Gastroesophageal sphincter (tissue), 4 donors: ENCODE results near the gene CHST13. TPM values are rescaled to one million over a fixed set of nuclear protein-coding genes. Genes with fewer than 3 reads are reported as not detected.

Experiments used
- ATAC-seq: fragments of 150-250 bp; one replicate; pipeline ENCODE4 v1.9.1; 2016; ENCODE audit warnings: mild to moderate bottlenecking, moderate library complexity
- H3K27ac ChIP-seq, 4 donors: fragments of 200-600 bp; sonication (generic) in 3 of 4; 1 replicate in 3 of 4; 2 replicates in 1 of 4; pipeline ENCODE4 v1.5.1; 2016 to 2019
- H3K27me3 ChIP-seq: fragments of 200-600 bp; sonication (generic); one replicate; pipeline ENCODE4 v1.5.1; 2019
- H3K36me3 ChIP-seq, 2 donors: fragments of 200-600 bp; sonication (generic); one replicate each; pipeline ENCODE4 v1.5.1; 2019; ENCODE audit warnings: control low read depth in 1 of 2
- H3K4me1 ChIP-seq, 3 donors: fragments of 200-600 bp; sonication (generic); 1 replicate in 2 of 3; 2 replicates in 1 of 3; pipeline ENCODE4 v1.5.1; 2016 to 2019; ENCODE audit warnings: control low read depth in 2 of 3
- H3K4me3 ChIP-seq, 2 donors: fragments of 200-600 bp; sonication (generic); one replicate each; pipeline ENCODE4 v1.5.1; 2019; ENCODE audit warnings: mild to moderate bottlenecking in 1 of 2, moderate library complexity in 1 of 2
- H3K9me3 ChIP-seq, 3 donors: fragments of 200-600 bp; sonication (generic); one replicate each; pipeline ENCODE4 v1.5.1; 2017 to 2019; ENCODE audit warnings: control low read depth in 2 of 3
- CTCF ChIP-seq, 4 experiments: fragments of 200-600 bp in 2 of 4; fragments of 450-650 bp in 2 of 4; sonication (generic) in 1 of 4; IDR thresholded peaks; one replicate each; pipeline ENCODE4 v1.5.1; 2017 to 2019; ENCODE audit warnings: antibody characterized with exemption in 4 of 4, mild to moderate bottlenecking in 2 of 4, moderate library complexity in 2 of 4
- EP300 ChIP-seq: sonication (generic); formaldehyde crosslinking; IDR thresholded peaks from one replicate; pipeline ENCODE4 v1.6.1; 2017; ENCODE audit warnings: antibody characterized with exemption, mild to moderate bottlenecking
- POLR2A ChIP-seq, 2 donors: fragments of 450-650 bp; IDR thresholded peaks; one replicate each; pipeline ENCODE4 v1.6.1; 2017; ENCODE audit warnings: antibody characterized with exemption in 2 of 2, mild to moderate bottlenecking in 2 of 2, moderate library complexity in 1 of 2
- POLR2AphosphoS5 ChIP-seq: sonication (generic); formaldehyde crosslinking; IDR thresholded peaks from one replicate; pipeline ENCODE4 v1.6.1; 2017; ENCODE audit warnings: antibody characterized with exemption
- WGBS, 2 donors: methylation state at CpG; one replicate each; pipeline ENCODE4 v1.1.5; 2018; ENCODE audit warnings: low coverage in 1 of 2; 5-methylcytosine and 5-hydroxymethylcytosine counted together
- total RNA-seq, 4 donors: library from RNA; depleted of rRNA; stranded (reverse); fragments of >200 nt; gene quantifications; one replicate each; pipeline ENCODE4 v1.1.0, GENCODE V29; 2016

CHST13 gene
- total RNA-seq, 4 donors from 2014 or later = 0.52 to 1.4 (median 0.81) TPM; not detected in 1

DNA sequence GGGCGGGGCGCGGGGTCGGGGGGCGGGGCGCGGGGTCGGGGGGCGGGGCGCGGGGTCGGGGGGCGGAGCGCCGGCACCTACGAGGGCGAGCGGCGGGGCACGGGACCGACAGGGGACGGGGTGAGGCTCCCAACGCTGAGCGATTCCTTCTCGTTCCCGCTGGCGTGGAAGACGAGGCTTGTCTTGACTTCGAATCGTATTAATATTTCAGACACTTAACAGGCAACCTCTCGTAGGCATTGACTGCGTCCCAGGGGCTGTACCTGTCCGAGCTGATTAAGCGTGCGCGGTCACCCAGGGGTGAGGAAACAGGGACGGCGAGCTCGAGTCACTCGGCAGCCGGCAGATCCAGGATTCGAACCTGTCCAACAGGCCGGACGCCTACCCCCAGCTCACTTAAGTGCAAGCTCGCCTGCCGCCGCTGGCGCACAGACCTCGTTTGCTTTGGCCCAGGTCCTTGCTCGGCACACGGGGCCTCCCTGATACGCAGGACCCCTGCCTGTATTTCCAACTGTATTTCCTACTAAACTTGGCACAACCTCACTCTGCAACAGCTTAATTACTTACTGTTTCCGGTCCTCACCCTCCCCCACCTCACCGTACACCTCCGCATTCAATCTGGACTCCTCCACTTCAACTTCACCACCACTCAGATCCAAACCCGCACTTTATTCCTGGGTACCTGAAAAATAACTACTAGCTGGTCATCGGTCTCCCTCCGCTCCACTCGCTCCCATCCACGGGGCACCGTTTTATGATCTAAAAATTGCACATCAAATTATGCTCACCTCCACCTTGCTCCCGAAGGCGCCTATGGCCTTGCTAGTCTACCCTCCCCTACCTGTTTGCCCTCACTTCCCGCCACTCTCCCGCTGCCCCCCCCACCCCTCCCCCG lies 47.5 kb upstream of the CHST13 start:
- ATAC-seq = peak; percentile 53
- peaks cover 13 to 45% (median 30%) of the 10 kb centered on the region in 3 donors for H3K4me1 ChIP-seq
- WGBS, 2 donors = 42 to 44% methylated on average over 13 to 20 of the region's 66 CpGs
- no peaks in the 10 kb centered on the region for H3K27me3 ChIP-seq
- H3K36me3 ChIP-seq = peaks cover 0 to 2% of the 10 kb centered on the region in 2 donors
- TF ChIP-seq POLR2A (IDR thresholded peaks at IDR 0.05) (peak; percentile 2 to 24), CTCF (IDR thresholded peaks at IDR 0.05) (peak in 1 of 4 experiments; percentile 1), EP300 (no peak), POLR2AphosphoS5 (peak; percentile 69)
- peak overlapping the region; percentile 84 to 99 (median 92) for H3K27ac ChIP-seq
- H3K4me3 ChIP-seq = peak overlapping the region; percentile 78 to 85
- no peaks in the 10 kb centered on the region for H3K9me3 ChIP-seq

DNA sequence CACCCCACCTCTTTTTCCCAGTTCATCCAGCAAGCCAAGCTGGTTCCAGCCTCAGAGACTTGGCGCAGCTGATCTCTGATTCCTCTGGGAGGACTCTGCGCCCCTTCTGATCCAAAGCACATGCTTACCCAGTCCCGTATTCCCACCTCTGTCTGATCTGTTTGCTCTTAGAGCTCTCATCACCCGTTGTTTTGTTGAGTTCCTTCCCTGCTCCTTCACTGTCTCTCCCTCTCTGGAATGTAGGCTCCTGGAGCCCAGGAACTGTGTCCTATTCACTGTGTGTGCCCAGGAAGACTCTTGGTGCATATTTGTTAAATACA lies 46.9 kb upstream of the CHST13 start:
- H3K4me1 ChIP-seq = peaks cover 13 to 39% (median 28%) of the 10 kb centered on the region in 3 donors
- ATAC-seq = no peak
- no peak overlapping the region for H3K4me3 ChIP-seq
- H3K9me3 ChIP-seq = no peaks in the 10 kb centered on the region
- no peaks in the 10 kb centered on the region for H3K27me3 ChIP-seq
- H3K27ac ChIP-seq = peak overlapping the region in 2 of 4 donors; percentile 84 to 99
- 31 to 57% methylated on average over 4 of the region's 4 CpGs for WGBS, 2 donors
- no peaks in the 10 kb centered on the region for H3K36me3 ChIP-seq
- TF ChIP-seq POLR2AphosphoS5 = no peak
- no peak for TF ChIP-seq POLR2A (IDR thresholded peaks at IDR 0.05)
- no peak for TF ChIP-seq CTCF (IDR thresholded peaks at IDR 0.05)
- no peak for TF ChIP-seq EP300

GRCh38 chr3:126478581-126479310 lies 45.2 kb upstream of the CHST13 start:
- Histone ChIP-seq H3K4me1 (peaks cover under 1 to 22% (median 10%) of the 10 kb centered on the region in 3 donors), H3K9me3 (no peaks in the 10 kb centered on the region), H3K4me3 (no peak overlapping the region), H3K36me3 (no peaks in the 10 kb centered on the region), H3K27ac (no peak overlapping the region), H3K27me3 (no peaks in the 10 kb centered on the region)
- WGBS, 2 donors = 90 to 95% methylated on average over 4 to 10 of the region's 14 CpGs
- TF ChIP-seq POLR2AphosphoS5 (no peak), EP300 (no peak), POLR2A (IDR thresholded peaks at IDR 0.05) (no peak), CTCF (IDR thresholded peaks at IDR 0.05) (no peak)
- no peak for ATAC-seq

- no peak for ATAC-seq
- 80 to 100% methylated on average over 1 of the region's 1 CpG for WGBS, 2 donors
- no peaks in the 10 kb centered on the region for H3K27me3 ChIP-seq
- no peak overlapping the region for H3K4me3 ChIP-seq
- no peaks in the 10 kb centered on the region for H3K36me3 ChIP-seq
- peaks cover 0 to 13% (median 1%) of the 10 kb centered on the region in 3 donors for H3K4me1 ChIP-seq
- TF ChIP-seq EP300 = no peak
- TF ChIP-seq POLR2AphosphoS5 = no peak
- no peak for TF ChIP-seq POLR2A (IDR thresholded peaks at IDR 0.05)
- no peak for TF ChIP-seq CTCF (IDR thresholded peaks at IDR 0.05)
- H3K27ac ChIP-seq = no peak overlapping the region
- no peaks in the 10 kb centered on the region for H3K9me3 ChIP-seq
These were observed 44.3 kb upstream of the CHST13 start for GRCh38 chr3:126479642-126480041.
